DMS114 treated with DMSO at 0.1 percent for 48 hours (cell line): ENCODE measurements around the gene YEATS2.

Experiments
- DNase-seq: peaks from one replicate; lab custom pipeline; 2025; ENCODE audit not compliant: unreplicated experiment; lab: John Stamatoyannopoulos, UW

YEATS2 gene

GRCh38 chr3:183810643-183811594 lies 113.3 kb downstream of the YEATS2 start:
- no peak for DNase-seq

- DNase-seq: no peak
Observed at GRCh38 chr3:183811638-183812037, 114.0 kb downstream of the YEATS2 start.

DNA sequence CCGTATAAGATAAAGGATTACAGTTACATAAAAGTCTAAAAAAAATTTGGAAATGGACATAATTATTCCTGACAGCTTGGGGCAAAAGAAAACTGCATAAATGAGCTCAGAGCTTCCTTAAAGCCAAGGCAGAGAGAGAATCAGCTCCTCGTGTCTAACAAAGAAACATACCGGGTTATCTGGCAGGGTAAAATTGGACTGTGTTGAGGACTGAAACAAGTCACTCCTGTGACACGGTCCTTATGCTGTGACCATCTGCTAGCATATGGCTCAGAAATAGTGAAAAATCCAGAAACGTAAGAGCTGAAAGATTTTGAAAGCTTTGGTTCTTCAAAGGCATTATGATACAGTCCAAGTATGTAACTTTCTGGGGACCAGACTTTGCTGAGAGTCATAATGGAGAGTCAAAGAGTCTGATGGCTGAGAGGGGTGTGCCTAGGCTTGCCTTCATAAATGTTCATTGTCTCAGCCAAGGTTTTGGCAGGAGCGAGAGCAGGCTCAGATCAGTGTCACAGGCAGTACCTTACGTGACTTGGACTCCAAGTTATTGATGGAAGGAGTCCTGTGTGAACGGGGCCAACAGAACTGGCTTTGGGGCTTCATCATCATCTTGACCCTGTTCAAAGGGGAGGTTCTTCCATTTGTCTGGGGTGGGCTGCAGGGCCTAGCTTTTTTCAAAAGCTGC lies 115.3 kb downstream of the YEATS2 start:
- DNase-seq: no peak

DNA sequence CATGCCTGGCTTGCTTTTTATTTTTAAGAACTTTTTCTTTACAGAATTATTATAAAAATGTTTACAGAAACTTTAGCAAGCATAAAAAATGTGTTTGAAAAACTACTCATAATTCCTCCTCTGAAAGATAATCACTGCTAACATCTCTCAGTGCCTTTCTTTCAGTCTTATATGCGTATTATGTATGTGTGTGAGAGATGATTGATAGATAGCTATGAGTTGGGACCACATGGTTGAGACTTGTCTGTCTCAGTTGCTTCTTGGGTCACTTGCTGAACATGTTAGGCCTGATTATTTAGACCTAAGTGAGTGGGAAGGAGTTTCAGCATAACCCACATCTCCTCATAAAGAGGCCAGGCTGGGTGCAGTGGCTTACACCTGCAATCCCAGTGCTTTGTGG lies 116.6 kb downstream of the YEATS2 start:
- DNase-seq: no peak

GRCh38 chr3:183815563-183815940 lies 118.0 kb downstream of the YEATS2 start:
- no peak for DNase-seq

- DNase-seq: no peak
Observed at GRCh38 chr3:183815951-183816475, 118.4 kb downstream of the YEATS2 start.

- no peak for DNase-seq
Observed at GRCh38 chr3:183816681-183817510, 119.3 kb downstream of the YEATS2 start.

- no peak for DNase-seq
Observed at GRCh38 chr3:183817639-183818038, 120.0 kb downstream of the YEATS2 start.

DNA sequence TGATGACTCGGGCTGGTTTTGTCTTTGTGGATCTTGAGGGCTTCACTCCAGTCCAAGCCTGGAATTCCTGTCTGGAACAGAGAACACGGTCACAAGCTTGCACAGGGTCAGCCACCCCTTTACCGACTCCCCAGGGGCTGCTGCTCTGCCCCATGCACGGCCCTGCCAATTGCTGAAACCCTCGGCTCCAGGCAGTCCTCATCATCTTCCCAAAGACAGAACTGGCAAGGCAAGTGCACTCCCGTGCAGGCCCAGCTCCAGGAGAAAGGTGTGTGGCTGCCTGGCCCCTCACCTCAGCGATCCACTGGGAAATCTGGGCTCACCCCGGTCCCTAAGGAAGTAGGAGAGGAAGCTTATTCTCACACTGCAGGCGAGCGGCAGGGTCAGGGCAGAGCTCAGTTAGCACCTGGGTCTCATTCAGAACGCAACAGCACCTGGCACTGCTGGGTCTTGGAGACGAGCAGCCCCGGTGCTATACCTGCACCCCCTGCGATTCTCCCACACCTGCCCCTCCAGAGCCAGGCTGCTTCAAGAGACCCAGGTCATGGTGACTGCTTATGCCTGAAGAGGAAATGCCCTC lies 120.5 kb downstream of the YEATS2 start:
- DNase-seq: no peak

GRCh38 chr3:183818706-183819624 lies 121.4 kb downstream of the YEATS2 start:
- DNase-seq: no peak

GRCh38 chr3:183819831-183820230 lies 122.2 kb downstream of the YEATS2 start:
- no peak for DNase-seq

GRCh38 chr3:183822631-183823030 lies 125.0 kb downstream of the YEATS2 start:
- no peak for DNase-seq

- no peak for DNase-seq
Observed at GRCh38 chr3:183823963-183824362, 126.4 kb downstream of the YEATS2 start.

- no peak for DNase-seq
Observed at GRCh38 chr3:183824761-183825455, 127.3 kb downstream of the YEATS2 start.

GRCh38 chr3:183825456-183826161 lies 128.0 kb downstream of the YEATS2 start, which contains the start of gene MAP6D1:
Gene MAP6D1 (minus strand): TSS chr3:183825577. CDS start chr3:183825547, 30 bp downstream.
- peak; percentile 52 for DNase-seq

- no peak for DNase-seq
Observed at GRCh38 chr3:183826448-183827250, 129.1 kb downstream of the YEATS2 start.

DNA sequence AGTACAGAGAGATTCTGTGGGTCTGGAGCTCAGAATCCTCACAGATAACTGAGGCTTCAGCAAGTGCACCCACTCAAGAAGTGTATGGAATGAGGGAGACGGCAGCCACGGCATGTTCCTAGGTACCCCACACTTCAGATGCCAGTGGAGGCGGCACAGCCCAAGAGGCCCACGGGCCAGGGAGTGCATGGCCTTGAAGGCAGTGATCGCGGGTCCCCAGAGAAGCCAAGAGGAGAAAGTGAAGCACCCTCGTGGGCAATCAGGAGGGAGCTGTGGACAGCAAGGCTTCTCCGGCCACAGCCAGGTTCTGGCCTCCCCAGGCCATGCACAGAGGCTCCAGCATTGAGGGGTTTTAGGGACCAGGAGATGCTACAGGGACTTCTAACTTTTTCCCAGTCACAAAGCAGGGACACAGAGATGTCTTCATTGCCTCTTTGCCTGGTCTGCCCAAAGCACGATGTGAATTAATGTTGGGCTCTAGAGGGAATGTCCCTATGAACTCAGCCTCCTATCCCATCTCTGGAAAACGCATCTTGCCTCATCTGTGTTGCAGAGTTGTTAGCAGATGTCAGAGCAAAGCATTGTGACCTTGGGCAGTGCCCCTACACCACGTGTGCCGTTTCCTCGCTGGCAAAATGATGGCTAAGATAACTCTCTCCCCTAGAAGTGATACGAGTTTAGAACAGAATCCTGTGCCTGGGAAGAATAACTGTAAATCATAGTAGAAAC lies 130.4 kb downstream of the YEATS2 start:
- no peak for DNase-seq
